HepG2 (cell line): ENCODE measurements around the gene CHMP2B. TPM values are rescaled to one million over a fixed set of nuclear protein-coding genes. Genes with fewer than 3 reads are reported as not detected.

Source experiments
- ATAC-seq: fragments of 200-7000 bp; cut with Tn5 transposase; 3 replicates; pipeline ENCODE4 v1.9.1; 2020; ENCODE audit warnings: mild to moderate bottlenecking, moderate library complexity
- BruUV-seq: library from RNA; stranded (reverse); fragments of 400-500 nt; replicated peaks from 2 replicates; lab custom pipeline; 2021; lab: Mats Ljungman, UMichigan
- CTCF ChIA-PET: fragments of 300-600 bp; formaldehyde crosslinking; extraction: SDS; loops from one replicate; lab custom pipeline; 2021; ENCODE audit warnings: low total read pairs, inconsistent platforms, low intra/inter-chr PET ratio; lab: Yijun Ruan, JAX
- POLR2A ChIA-PET: fragments of 350-600 bp; sonication (Branson Sonifier 250); formaldehyde crosslinking; loops from one replicate; lab custom pipeline; 2020; ENCODE audit warnings: antibody characterized with exemption, inconsistent platforms; lab: Yijun Ruan, JAX
- DNase-seq: peaks from one replicate; pipeline ENCODE4 v3.0.0-alpha.2; 2015; ENCODE audit warnings: low spot score
- FAIRE-seq: peaks from 3 replicates; lab custom pipeline; 2011; peaks lifted over from hg19 to GRCh38; lab: Jason Lieb, UNC
- H2AFZ ChIP-seq: one replicate; pipeline ENCODE4 v1.6.1; 2011; ENCODE audit warnings: low read length, inconsistent platforms
- H3K27ac ChIP-seq: fragments of 300-600 bp; 3 replicates; pipeline ENCODE4 v1.8.0; 2011; ENCODE audit warnings: mixed run types, mild to moderate bottlenecking, mixed read lengths, low read length, inconsistent platforms; ENCODE audit not compliant: insufficient read depth; ENCODE audit errors: extremely low read length
- H3K27me3 ChIP-seq, 2 experiments: fragments of 200-600 bp in 1 of 2; 2 replicates in 1 of 2; 3 replicates in 1 of 2; pipeline versions ENCODE4 v1.6.0 to v1.8.0; 2011; ENCODE audit warnings: low read length in 2 of 2, mild to moderate bottlenecking in 2 of 2, moderate library complexity in 2 of 2, inconsistent platforms in 1 of 2; ENCODE audit not compliant: insufficient read depth in 2 of 2, control insufficient read depth in 1 of 2
- H3K36me3 ChIP-seq, 2 experiments: fragments of 200-600 bp in 1 of 2; replicated peaks in 1 of 2; 2 replicates in 1 of 2; 3 replicates in 1 of 2; pipeline versions ENCODE4 v1.5.1 to v1.8.0; 2011; ENCODE audit warnings: low read length in 2 of 2, inconsistent platforms in 1 of 2; ENCODE audit not compliant: insufficient read depth in 2 of 2, control insufficient read depth in 1 of 2
- H3K4me1 ChIP-seq: 2 replicates; pipeline ENCODE4 v1.5.1; 2012; ENCODE audit warnings: low read length, inconsistent platforms; ENCODE audit not compliant: insufficient read depth
- H3K4me2 ChIP-seq: 2 replicates; pipeline ENCODE4 v1.6.0; 2011; ENCODE audit warnings: low read depth, low read length, inconsistent platforms
- H3K4me3 ChIP-seq, 3 experiments: fragments of 200-600 bp in 1 of 3; sonication (generic), shearing (Covaris generic) in 1 of 3; replicated peaks in 1 of 3; 2 replicates each; pipeline ENCODE4 v1.5.1; 2011 to 2016; ENCODE audit warnings: low read length in 3 of 3, inconsistent platforms in 2 of 3, low read depth in 2 of 3, mild to moderate bottlenecking in 2 of 3, control low read depth in 1 of 3, mixed read lengths in 1 of 3; ENCODE audit not compliant: insufficient read depth in 1 of 3
- H3K79me2 ChIP-seq: one replicate; pipeline ENCODE4 v1.6.1; 2011; ENCODE audit warnings: low read length, inconsistent platforms; ENCODE audit not compliant: insufficient read depth
- H3K9ac ChIP-seq: 2 replicates; pipeline ENCODE4 v1.6.0; 2011; ENCODE audit warnings: mild to moderate bottlenecking, low read depth, low read length, inconsistent platforms; ENCODE audit not compliant: insufficient read depth
- H3K9me3 ChIP-seq: 2 replicates; pipeline ENCODE4 v1.5.1; 2012; ENCODE audit warnings: mild to moderate bottlenecking, low read length
- H4K20me1 ChIP-seq: 2 replicates; pipeline ENCODE4 v1.6.0; 2011; ENCODE audit warnings: inconsistent platforms, mild to moderate bottlenecking, low read length, moderate library complexity; ENCODE audit not compliant: insufficient read depth
- JUND ChIP-seq: sonication (generic); formaldehyde crosslinking; IDR thresholded peaks from 2 replicates; pipeline ENCODE4 v1.8.0; 2022; ENCODE audit warnings: mild to moderate bottlenecking, missing genetic modification reagents
- KDM3A ChIP-seq: IDR thresholded peaks from 2 replicates; pipeline ENCODE4 v1.6.1; 2018; ENCODE audit warnings: low read depth, missing compliant biosample characterization
- MAFK ChIP-seq, 2 experiments: IDR thresholded peaks in 1 of 2; conservative IDR thresholded peaks in 1 of 2; 2 replicates each; pipeline ENCODE4 v1.6.1; 2011; ENCODE audit warnings: improper control_type of control experiment in 2 of 2, low read length in 2 of 2
- MEIS1 ChIP-seq: sonication (generic); formaldehyde crosslinking; IDR thresholded peaks from 2 replicates; pipeline ENCODE4 v1.9.0; 2021; ENCODE audit warnings: mild to moderate bottlenecking, missing genetic modification reagents, moderate library complexity, borderline replicate concordance
- NFIC ChIP-seq: IDR thresholded peaks from 2 replicates; pipeline ENCODE4 v1.6.1; 2012; ENCODE audit warnings: mild to moderate bottlenecking, low read length, inconsistent platforms
- NFYC ChIP-seq: IDR thresholded peaks from 2 replicates; pipeline ENCODE4 v1.6.1; 2016; ENCODE audit warnings: missing genetic modification reagents, missing compliant biosample characterization
- POLR2G ChIP-seq: fragments of 200-400 bp; formaldehyde crosslinking; IDR thresholded peaks from 2 replicates; pipeline ENCODE4 v1.6.1; 2018; ENCODE audit warnings: mild to moderate bottlenecking, low read depth, low read length, moderate library complexity
- SMARCC2 ChIP-seq: fragments of 450-650 bp; IDR thresholded peaks from 2 replicates; pipeline ENCODE4 v1.6.1; 2017; ENCODE audit warnings: antibody characterized with exemption, mild to moderate bottlenecking
- SMYD3 ChIP-seq: sonication (generic); formaldehyde crosslinking; IDR thresholded peaks from 2 replicates; pipeline ENCODE4 v1.8.1; 2023; ENCODE audit warnings: mild to moderate bottlenecking, missing genetic modification reagents
- ZBTB38 ChIP-seq: sonication (generic); formaldehyde crosslinking; IDR thresholded peaks from 2 replicates; pipeline ENCODE4 v1.5.1; 2020; ENCODE audit warnings: mild to moderate bottlenecking, missing genetic modification reagents
- ZKSCAN5 ChIP-seq: sonication (generic); formaldehyde crosslinking; IDR thresholded peaks from 2 replicates; pipeline ENCODE4 v1.5.1; 2020; ENCODE audit warnings: mild to moderate bottlenecking, missing genetic modification reagents
- ZNF256 ChIP-seq: sonication (generic); formaldehyde crosslinking; conservative IDR thresholded peaks from 2 replicates; pipeline ENCODE4 v1.4.0; 2020; ENCODE audit warnings: missing genetic modification reagents
- ZNF550 ChIP-seq: sonication (generic); formaldehyde crosslinking; IDR thresholded peaks from 2 replicates; pipeline ENCODE4 v1.4.0; 2020; ENCODE audit warnings: mild to moderate bottlenecking, missing genetic modification reagents, borderline replicate concordance
- ZNF552 ChIP-seq: sonication (generic); formaldehyde crosslinking; IDR thresholded peaks from 2 replicates; pipeline ENCODE4 v1.9.0; 2022; ENCODE audit warnings: missing genetic modification reagents, mild to moderate bottlenecking, borderline replicate concordance
- WGBS: methylation state at CpG from one replicate; pipeline ENCODE4 v1.1.6; 2017; ENCODE audit warnings: low lambda C conversion rate; 5-methylcytosine and 5-hydroxymethylcytosine counted together
- in situ Hi-C: cut with HindIII; loops from 2 replicates; pipeline ENCODE4 v1.10.0; 2017; ENCODE audit warnings: low pct_unique_long_range_greater_than_20kb; ENCODE audit not compliant: extremely low pct_ligation_motif_present
- intact Hi-C: fragments of 100-400 bp; cut with micrococcal nuclease; formaldehyde crosslinking; loops from one replicate; pipeline ENCODE4 v1.10.0; 2022; ENCODE audit not compliant: unreplicated experiment
- polyA plus RNA-seq, 8 experiments: library from polyadenylated mRNA; depleted of rRNA in 3 of 8; stranded (reverse) in 7 of 8; unstranded in 1 of 8; fragments of >200 nt; fragmentation: Illumina TruSeq in 4 of 8; extraction: Trizol in 4 of 8; gene quantifications; 2 replicates each; pipeline versions ENCODE4 v1.2.1 to v1.2.3, GENCODE V29; 2011 to 2016; ENCODE audit warnings: low read depth in 4 of 8, missing spikeins in 1 of 8, mixed read lengths in 1 of 8; ENCODE audit not compliant: insufficient read depth in 1 of 8
- total RNA-seq, 5 experiments: library from RNA; depleted of rRNA; stranded (reverse); fragments of >200 nt; fragmentation: Illumina TruSeq; extraction: Trizol; gene quantifications; 2 replicates each; pipeline ENCODE4 v1.2.3, GENCODE V29; 2016; ENCODE audit warnings: low read depth in 1 of 5
- TF ChIP-seq, protein P1 (sequence below): sonication (generic); formaldehyde crosslinking; IDR thresholded peaks from 2 replicates; pipeline ENCODE4 v1.4.0; 2020; ENCODE audit warnings: mild to moderate bottlenecking, missing genetic modification reagents
- TF ChIP-seq, protein P2 (sequence below): IDR thresholded peaks from 2 replicates; pipeline ENCODE4 v1.6.1; 2016; ENCODE audit warnings: control low read depth
- TF ChIP-seq, protein P3 (sequence below): sonication (generic); formaldehyde crosslinking; IDR thresholded peaks from 2 replicates; pipeline ENCODE4 v1.5.1; 2020; ENCODE audit warnings: missing genetic modification reagents, mild to moderate bottlenecking, borderline replicate concordance
- TF ChIP-seq, protein P4 (sequence below): IDR thresholded peaks from 2 replicates; pipeline ENCODE4 v1.6.1; 2016; ENCODE audit warnings: mild to moderate bottlenecking, missing biosample characterization, missing genetic modification reagents

The CHMP2B gene
- total and polyA plus RNA-seq, 2 of the 13 experiments (the other 11 are each of a cell fraction or from before 2014, with no cell fraction given): 6.9 to 33.5 TPM

DNA sequence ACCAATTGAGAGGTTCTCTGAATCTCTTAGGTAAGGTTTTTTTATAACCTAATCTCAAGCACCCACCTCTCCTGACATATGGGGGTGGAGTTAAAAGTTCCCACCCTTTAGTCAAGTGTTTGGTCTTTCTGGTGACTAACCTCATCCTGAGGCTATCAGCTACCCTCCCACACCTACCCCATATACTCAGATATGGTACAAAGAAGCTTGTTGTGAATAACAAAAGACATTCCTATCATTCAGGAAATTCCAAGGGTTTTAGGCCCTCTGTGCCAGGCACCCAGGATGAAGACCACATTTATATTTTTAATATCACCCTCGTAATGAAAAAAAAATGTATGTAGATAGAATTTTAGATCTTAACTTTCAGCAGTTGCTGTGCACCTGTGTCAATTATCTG, 9.0 kb downstream of the CHMP2B start (continued):
- TF ChIP-seq, protein P1, sequence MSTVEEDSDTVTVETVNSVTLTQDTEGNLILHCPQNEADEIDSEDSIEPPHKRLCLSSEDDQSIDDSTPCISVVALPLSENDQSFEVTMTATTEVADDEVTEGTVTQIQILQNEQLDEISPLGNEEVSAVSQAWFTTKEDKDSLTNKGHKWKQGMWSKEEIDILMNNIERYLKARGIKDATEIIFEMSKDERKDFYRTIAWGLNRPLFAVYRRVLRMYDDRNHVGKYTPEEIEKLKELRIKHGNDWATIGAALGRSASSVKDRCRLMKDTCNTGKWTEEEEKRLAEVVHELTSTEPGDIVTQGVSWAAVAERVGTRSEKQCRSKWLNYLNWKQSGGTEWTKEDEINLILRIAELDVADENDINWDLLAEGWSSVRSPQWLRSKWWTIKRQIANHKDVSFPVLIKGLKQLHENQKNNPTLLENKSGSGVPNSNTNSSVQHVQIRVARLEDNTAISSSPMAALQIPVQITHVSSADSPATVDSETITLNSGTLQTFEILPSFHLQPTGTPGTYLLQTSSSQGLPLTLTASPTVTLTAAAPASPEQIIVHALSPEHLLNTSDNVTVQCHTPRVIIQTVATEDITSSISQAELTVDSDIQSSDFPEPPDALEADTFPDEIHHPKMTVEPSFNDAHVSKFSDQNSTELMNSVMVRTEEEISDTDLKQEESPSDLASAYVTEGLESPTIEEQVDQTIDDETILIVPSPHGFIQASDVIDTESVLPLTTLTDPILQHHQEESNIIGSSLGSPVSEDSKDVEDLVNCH (CRISPR knock-in tag): no peak
- TF ChIP-seq ZBTB38 (no peak), KDM3A (no peak), MAFK (conservative IDR thresholded peaks at IDR 0.05 in 1 of 2, IDR thresholded peaks at IDR 0.05 in 1 of 2; ENCODE audit: low read length in 2 of 2) (no peak), ZKSCAN5 (CRISPR knock-in tag) (no peak)
- TF ChIP-seq, protein P2, sequence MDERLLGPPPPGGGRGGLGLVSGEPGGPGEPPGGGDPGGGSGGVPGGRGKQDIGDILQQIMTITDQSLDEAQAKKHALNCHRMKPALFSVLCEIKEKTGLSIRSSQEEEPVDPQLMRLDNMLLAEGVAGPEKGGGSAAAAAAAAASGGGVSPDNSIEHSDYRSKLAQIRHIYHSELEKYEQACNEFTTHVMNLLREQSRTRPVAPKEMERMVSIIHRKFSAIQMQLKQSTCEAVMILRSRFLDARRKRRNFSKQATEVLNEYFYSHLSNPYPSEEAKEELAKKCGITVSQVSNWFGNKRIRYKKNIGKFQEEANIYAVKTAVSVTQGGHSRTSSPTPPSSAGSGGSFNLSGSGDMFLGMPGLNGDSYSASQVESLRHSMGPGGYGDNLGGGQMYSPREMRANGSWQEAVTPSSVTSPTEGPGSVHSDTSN (CRISPR knock-in tag): no peak

DNA sequence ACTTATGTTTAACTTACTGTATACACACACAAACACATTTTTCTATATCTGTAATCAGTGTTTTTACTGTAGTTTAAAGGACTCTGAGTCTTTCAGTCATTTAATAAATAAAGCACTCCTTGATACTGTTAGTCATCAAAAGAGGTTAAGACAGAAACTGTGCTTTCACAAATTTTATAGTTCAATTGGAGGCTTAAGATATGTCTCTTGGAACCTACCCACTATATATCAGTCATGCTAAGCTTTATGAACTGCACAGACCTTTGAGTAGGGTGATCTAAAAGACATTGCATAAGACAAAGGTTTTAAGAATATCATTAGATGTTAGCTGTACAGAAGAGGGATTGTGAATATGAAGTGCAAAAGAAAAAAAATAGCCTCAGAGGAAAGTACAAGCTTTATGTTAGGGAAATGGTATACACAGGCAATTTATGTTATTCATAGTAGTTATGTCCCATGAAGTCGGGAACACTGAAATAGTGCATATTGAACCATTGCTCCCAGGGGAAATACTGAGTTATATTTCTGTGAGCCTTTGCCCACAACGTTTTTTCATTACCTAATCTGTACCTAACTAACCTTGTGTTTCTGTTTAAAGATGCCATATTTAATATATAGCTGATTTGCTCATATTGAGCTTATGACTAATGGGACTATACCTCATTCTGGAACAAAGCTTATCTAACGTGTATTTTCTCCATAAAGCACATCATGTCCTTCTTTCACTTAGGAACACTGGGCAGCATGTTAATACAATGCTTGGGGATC, 19.7 kb downstream of the CHMP2B start:
- TSS peak; percentile 20 for BruUV-seq
- TF ChIP-seq, protein P3, sequence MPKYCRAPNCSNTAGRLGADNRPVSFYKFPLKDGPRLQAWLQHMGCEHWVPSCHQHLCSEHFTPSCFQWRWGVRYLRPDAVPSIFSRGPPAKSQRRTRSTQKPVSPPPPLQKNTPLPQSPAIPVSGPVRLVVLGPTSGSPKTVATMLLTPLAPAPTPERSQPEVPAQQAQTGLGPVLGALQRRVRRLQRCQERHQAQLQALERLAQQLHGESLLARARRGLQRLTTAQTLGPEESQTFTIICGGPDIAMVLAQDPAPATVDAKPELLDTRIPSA (CRISPR knock-in tag): no peak
- TF ChIP-seq ZNF552 (CRISPR knock-in tag) (no peak), MEIS1 (no peak), ZNF256 (CRISPR knock-in tag) (no peak), ZNF550 (CRISPR knock-in tag) (no peak), NFIC (no peak), JUND (CRISPR knock-in tag) (no peak), NFYC (CRISPR knock-in tag) (no peak), SMARCC2 (no peak), POLR2G (no peak), SMYD3 (CRISPR knock-in tag) (no peak)
- TF ChIP-seq, protein P4, sequence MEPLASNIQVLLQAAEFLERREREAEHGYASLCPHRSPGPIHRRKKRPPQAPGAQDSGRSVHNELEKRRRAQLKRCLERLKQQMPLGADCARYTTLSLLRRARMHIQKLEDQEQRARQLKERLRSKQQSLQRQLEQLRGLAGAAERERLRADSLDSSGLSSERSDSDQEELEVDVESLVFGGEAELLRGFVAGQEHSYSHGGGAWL (CRISPR knock-in tag): no peak

More for the DNA sequence above, 19.7 kb downstream of the CHMP2B start:
- ATAC-seq (no peak), DNase-seq (no peak), FAIRE-seq (no peak)
- Histone ChIP-seq H3K9ac (no peak overlapping the region), H3K27ac (no peak overlapping the region), H2AFZ (no peak overlapping the region), H3K4me3 (no peak overlapping the region), H3K27me3 (no peaks in the 10 kb centered on the region), H4K20me1 (no peaks in the 10 kb centered on the region), H3K79me2 (no peaks in the 10 kb centered on the region), H3K36me3 (peaks cover 0 to 11% of the 10 kb centered on the region in 2 experiments; a peak in 2 of 5 replicates), H3K9me3 (no peaks in the 10 kb centered on the region), H3K4me2 (no peak overlapping the region), H3K4me1 (no peaks in the 10 kb centered on the region)
- POLR2A ChIA-PET: no interaction called here
- intact Hi-C loops: no loop called here
- CTCF ChIA-PET: no interaction called here
- in situ Hi-C loops: no loop called here
- WGBS: 82% methylated on average over 3 of the region's 3 CpGs
